ENCODE results near the gene TMED9. TPM values are rescaled to one million over a fixed set of nuclear protein-coding genes. Genes with fewer than 3 reads are reported as not detected.
"Not testable (repeated sequence)": the region's sequence is repeated elsewhere in the genome, so short reads cannot be mapped to it uniquely, and the experiment has no call there.

The TMED9 gene
- total RNA-seq, 4 donors from 2014 or later = 83.3 to 97.1 (median 95.8) TPM

DNA sequence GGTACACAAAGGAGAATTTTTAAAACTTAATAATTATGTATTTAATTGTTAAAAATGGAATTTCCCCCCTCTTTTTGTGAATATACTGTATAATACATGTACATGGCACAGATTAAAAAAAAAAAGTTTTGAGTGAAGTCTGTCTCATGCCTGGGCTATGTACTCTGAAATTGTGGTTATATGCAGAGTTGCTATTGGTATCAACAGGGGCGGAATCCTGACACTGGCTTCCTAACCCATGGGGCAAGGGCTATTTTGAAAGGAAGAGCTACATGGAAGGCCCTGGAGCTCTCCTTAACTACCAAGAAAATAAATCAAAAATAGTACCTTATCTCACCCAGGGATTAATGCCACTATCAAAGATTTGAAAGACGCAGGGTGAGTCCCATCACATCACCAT is 36.8 kb upstream of the TMED9 start:
- Histone ChIP-seq H3K4me3 (peak overlapping the region in 2 of 4 donors; percentile 62 to 87), H3K4me1 (peaks cover 0 to 34% (median 10%) of the 10 kb centered on the region in 4 donors), H3K36me3 (no peaks in the 10 kb centered on the region), H3K27me3 (no peaks in the 10 kb centered on the region), H3K27ac (no peak overlapping the region), H3K9me3 (no peaks in the 10 kb centered on the region)
- no peak for TF ChIP-seq POLR2A (IDR thresholded peaks at IDR 0.05)
- no peak for TF ChIP-seq EP300 (IDR thresholded peaks at IDR 0.05)
- no peak for DNase-seq (ENCODE audit: low spot score in 2 of 2)
- 92 to 97% methylated on average over 2 of the region's 2 CpGs for WGBS, 2 donors

- H3K4me3 ChIP-seq = no peak overlapping the region
- no peaks in the 10 kb centered on the region for H3K9me3 ChIP-seq
- H3K27me3 ChIP-seq = no peaks in the 10 kb centered on the region
- H3K4me1 ChIP-seq = peaks cover 0 to 29% (median 10%) of the 10 kb centered on the region in 4 donors
- WGBS, 2 donors = 92 to 95% methylated on average over 5 of the region's 5 CpGs
- DNase-seq (ENCODE audit: low spot score in 2 of 2) = no peak
- H3K36me3 ChIP-seq = no peaks in the 10 kb centered on the region
- TF ChIP-seq POLR2A (IDR thresholded peaks at IDR 0.05) (no peak), EP300 (IDR thresholded peaks at IDR 0.05) (no peak)
- TF ChIP-seq, protein P1, sequence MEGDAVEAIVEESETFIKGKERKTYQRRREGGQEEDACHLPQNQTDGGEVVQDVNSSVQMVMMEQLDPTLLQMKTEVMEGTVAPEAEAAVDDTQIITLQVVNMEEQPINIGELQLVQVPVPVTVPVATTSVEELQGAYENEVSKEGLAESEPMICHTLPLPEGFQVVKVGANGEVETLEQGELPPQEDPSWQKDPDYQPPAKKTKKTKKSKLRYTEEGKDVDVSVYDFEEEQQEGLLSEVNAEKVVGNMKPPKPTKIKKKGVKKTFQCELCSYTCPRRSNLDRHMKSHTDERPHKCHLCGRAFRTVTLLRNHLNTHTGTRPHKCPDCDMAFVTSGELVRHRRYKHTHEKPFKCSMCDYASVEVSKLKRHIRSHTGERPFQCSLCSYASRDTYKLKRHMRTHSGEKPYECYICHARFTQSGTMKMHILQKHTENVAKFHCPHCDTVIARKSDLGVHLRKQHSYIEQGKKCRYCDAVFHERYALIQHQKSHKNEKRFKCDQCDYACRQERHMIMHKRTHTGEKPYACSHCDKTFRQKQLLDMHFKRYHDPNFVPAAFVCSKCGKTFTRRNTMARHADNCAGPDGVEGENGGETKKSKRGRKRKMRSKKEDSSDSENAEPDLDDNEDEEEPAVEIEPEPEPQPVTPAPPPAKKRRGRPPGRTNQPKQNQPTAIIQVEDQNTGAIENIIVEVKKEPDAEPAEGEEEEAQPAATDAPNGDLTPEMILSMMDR (IDR thresholded peaks at IDR 0.05) = no peak
- no peak overlapping the region for H3K27ac ChIP-seq
Measured at GRCh38 chr5:177555665-177556064, 36.3 kb upstream of the TMED9 start.

- Histone ChIP-seq H3K9me3 (no peaks in the 10 kb centered on the region), H3K4me3 (no peak overlapping the region), H3K4me1 (peaks cover 0 to 23% (median 10%) of the 10 kb centered on the region in 4 donors), H3K27me3 (no peaks in the 10 kb centered on the region), H3K36me3 (no peaks in the 10 kb centered on the region), H3K27ac (no peak overlapping the region)
- TF ChIP-seq, protein P1 (IDR thresholded peaks at IDR 0.05) = no peak
- TF ChIP-seq POLR2A (IDR thresholded peaks at IDR 0.05) (no peak), EP300 (IDR thresholded peaks at IDR 0.05) (no peak)
- no peak for DNase-seq (ENCODE audit: low spot score in 2 of 2)
- WGBS, 2 donors = 38 to 57% methylated on average over 4 of the region's 4 CpGs
Measured at GRCh38 chr5:177557041-177557647, 34.9 kb upstream of the TMED9 start.

- Histone ChIP-seq H3K36me3 (no peaks in the 10 kb centered on the region), H3K4me3 (no peak overlapping the region), H3K27ac (no peak overlapping the region), H3K4me1 (peaks cover 0 to 17% (median 8%) of the 10 kb centered on the region in 4 donors), H3K27me3 (no peaks in the 10 kb centered on the region), H3K9me3 (no peaks in the 10 kb centered on the region)
- DNase-seq (ENCODE audit: low spot score in 2 of 2) = no peak
- whole genome bisulfite sequencing, 2 donors = 79 to 80% methylated on average over 5 of the region's 5 CpGs
- no peak for TF ChIP-seq POLR2A (IDR thresholded peaks at IDR 0.05)
- TF ChIP-seq, protein P1 (IDR thresholded peaks at IDR 0.05) = no peak
- no peak for TF ChIP-seq EP300 (IDR thresholded peaks at IDR 0.05)
Measured at GRCh38 chr5:177557796-177558195, 34.2 kb upstream of the TMED9 start.

- not testable (repeated sequence) for H3K27me3 ChIP-seq; H3K36me3 ChIP-seq; H3K9me3 ChIP-seq; H3K4me3 ChIP-seq; H3K27ac ChIP-seq; DNase-seq (ENCODE audit: low spot score in 2 of 2); H3K4me1 ChIP-seq
- 34 to 43% methylated on average over 8 of the region's 8 CpGs for WGBS, 2 donors
Measured at GRCh38 chr5:177559446-177559941, 32.5 kb upstream of the TMED9 start.

DNA sequence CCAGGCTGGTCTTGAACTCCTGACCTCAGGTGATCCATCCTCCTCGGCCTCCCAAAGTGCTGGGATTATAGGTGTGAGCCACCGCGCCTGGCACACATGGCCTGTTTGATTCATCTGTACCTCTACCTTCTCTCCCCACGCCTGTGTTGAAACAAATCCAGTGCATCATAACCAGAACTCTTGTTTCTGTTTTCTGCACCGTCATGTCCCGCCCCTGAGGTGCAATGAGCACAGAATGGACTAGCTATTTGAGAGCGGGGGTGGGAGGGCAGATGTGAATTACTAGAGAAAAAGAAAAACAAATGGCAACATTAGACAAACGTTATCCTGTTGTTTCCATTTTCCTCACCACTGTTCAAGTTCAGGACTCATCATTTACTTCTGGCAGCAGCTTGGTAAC is 27.0 kb upstream of the TMED9 start:
- H3K4me1 ChIP-seq = no peaks in the 10 kb centered on the region
- no peaks in the 10 kb centered on the region for H3K36me3 ChIP-seq
- no peak for DNase-seq (ENCODE audit: low spot score in 2 of 2)
- H3K27ac ChIP-seq = no peak overlapping the region
- H3K27me3 ChIP-seq = no peaks in the 10 kb centered on the region
- H3K9me3 ChIP-seq = no peaks in the 10 kb centered on the region
- WGBS, 2 donors = 68 to 69% methylated on average over 8 of the region's 8 CpGs
- no peak overlapping the region for H3K4me3 ChIP-seq
- TF ChIP-seq, protein P1 (IDR thresholded peaks at IDR 0.05) = no peak
- no peak for TF ChIP-seq POLR2A (IDR thresholded peaks at IDR 0.05)
- TF ChIP-seq EP300 (IDR thresholded peaks at IDR 0.05) = no peak

Measured in tibial nerve (tissue), 4 donors.